A673 (cell line): ENCODE results near the gene PLAC1. TPM values are rescaled to one million over a fixed set of nuclear protein-coding genes. Genes with fewer than 3 reads are reported as not detected.

Experiments
- BruUV-seq: library from RNA; stranded (reverse); fragments of 400-500 nt; replicated peaks from 2 replicates; lab custom pipeline; 2021; lab: Mats Ljungman, UMichigan
- CTCF ChIA-PET: fragments of 300-600 bp; sonication (Branson Sonifier 250); formaldehyde crosslinking; loops from one replicate; lab custom pipeline; 2022; ENCODE audit warnings: antibody characterized with exemption; lab: Charles Lee
- POLR2A ChIA-PET: fragments of 300-600 bp; sonication (Branson Sonifier 250); formaldehyde crosslinking; loops from one replicate; lab custom pipeline; 2022; ENCODE audit warnings: antibody characterized with exemption; ENCODE audit not compliant: low non-redundant PET; lab: Charles Lee
- DNase-seq: peaks from one replicate; pipeline ENCODE4 v3.0.0-alpha.2; 2015; ENCODE audit warnings: low spot score
- H3K27ac ChIP-seq: fragments of 200-600 bp; sonication (generic); 2 replicates; pipeline ENCODE4 v1.5.1; 2016; ENCODE audit warnings: mixed run types, low read depth, mild to moderate bottlenecking, mixed read lengths, antibody characterized with exemption, low read length; ENCODE audit not compliant: poor library complexity, severe bottlenecking
- H3K27me3 ChIP-seq: fragments of 200-600 bp; sonication (generic); replicated peaks from 2 replicates; pipeline ENCODE4 v1.6.1; 2017; ENCODE audit warnings: mixed run types, low read depth, mild to moderate bottlenecking, mixed read lengths, antibody characterized with exemption, low read length; ENCODE audit not compliant: insufficient read depth, poor library complexity
- H3K36me3 ChIP-seq: fragments of 200-600 bp; sonication (generic); 2 replicates; pipeline ENCODE4 v1.6.1; 2016; ENCODE audit warnings: mixed run types, mild to moderate bottlenecking, mixed read lengths, antibody characterized with exemption, low read length; ENCODE audit not compliant: insufficient read depth, poor library complexity, severe bottlenecking
- H3K4me1 ChIP-seq: fragments of 200-600 bp; sonication (generic); 2 replicates; pipeline ENCODE4 v1.6.1; 2017; ENCODE audit warnings: mixed run types, mild to moderate bottlenecking, mixed read lengths, antibody characterized with exemption, low read length; ENCODE audit not compliant: insufficient read depth, poor library complexity, severe bottlenecking
- H3K4me3 ChIP-seq: fragments of 200-600 bp; sonication (generic); 2 replicates; pipeline ENCODE4 v1.5.1; 2016; ENCODE audit warnings: low read depth, mixed run types, mild to moderate bottlenecking, mixed read lengths, low read length; ENCODE audit not compliant: poor library complexity, severe bottlenecking
- H3K9me3 ChIP-seq: fragments of 200-600 bp; sonication (generic); 2 replicates; pipeline ENCODE4 v1.6.1; 2016; ENCODE audit warnings: mixed run types, low read depth, mild to moderate bottlenecking, mixed read lengths, antibody characterized with exemption, low read length; ENCODE audit not compliant: poor library complexity, severe bottlenecking
- CTCF ChIP-seq: fragments of 300-800, 200-600 bp; sonication (generic); conservative IDR thresholded peaks from 2 replicates; pipeline ENCODE4 v1.5.1; 2017; ENCODE audit warnings: low read depth, mild to moderate bottlenecking, antibody characterized with exemption, low read length, moderate library complexity, mixed read lengths
- EZH2 ChIP-seq: fragments of 200-600 bp; sonication (generic); IDR thresholded peaks from 2 replicates; pipeline ENCODE4 v1.6.1; 2017; ENCODE audit warnings: borderline replicate concordance, low read depth, mild to moderate bottlenecking, mixed read lengths, antibody characterized with exemption, low read length; ENCODE audit not compliant: poor library complexity, severe bottlenecking
- intact Hi-C: fragments of 100-400 bp; cut with micrococcal nuclease; formaldehyde crosslinking; loops from one replicate; pipeline ENCODE4 v1.10.0; 2022; ENCODE audit not compliant: unreplicated experiment
- total RNA-seq: library from RNA; stranded (reverse); gene quantifications from 2 replicates; pipeline ENCODE4 v1.2.3, GENCODE V29; 2021

PLAC1 gene
- total RNA-seq, 1 experiment from 2014 or later: 0.43 TPM

- Histone ChIP-seq H3K36me3 (no peaks in the 10 kb centered on the region), H3K4me1 (peaks cover 26% of the 10 kb centered on the region), H3K27me3 (no peaks in the 10 kb centered on the region), H3K27ac (no peak overlapping the region), H3K9me3 (no peaks in the 10 kb centered on the region), H3K4me3 (no peak overlapping the region)
- TF ChIP-seq CTCF (no peak), EZH2 (no peak)
- intact Hi-C loops: no loop called here
- POLR2A ChIA-PET: interaction anchor here (0.7 kb wide), 1 partner anchor 119 kb away, joined by 5 read pairs; no protein-coding TSS in a partner anchor
- DNase-seq: no peak
- CTCF ChIA-PET: no interaction called here
- BruUV-seq: no TSS peak
Measured at GRCh38 chrX:134541906-134542305, 116.4 kb downstream of the PLAC1 start.

DNA sequence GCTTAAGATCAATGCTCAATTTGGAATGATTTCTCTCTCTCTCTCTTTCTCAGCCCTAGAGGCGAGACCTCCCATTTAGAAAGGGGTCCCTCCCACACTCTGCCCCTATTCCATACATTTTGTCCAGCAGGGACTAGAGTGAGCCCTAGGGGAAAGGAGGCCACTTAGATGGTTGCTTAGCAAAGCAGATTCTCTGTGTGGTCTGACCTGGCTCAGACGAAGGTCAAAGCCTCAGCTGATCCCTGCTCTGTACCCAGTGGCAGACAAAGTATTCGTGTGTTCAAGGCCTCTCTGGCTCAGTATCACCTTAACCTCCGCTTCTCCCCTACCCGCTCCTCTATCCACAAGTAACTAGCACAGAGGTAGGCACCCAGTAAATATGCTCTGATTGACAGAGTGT lies 120.0 kb downstream of the PLAC1 start:
- H3K27me3 ChIP-seq: no peaks in the 10 kb centered on the region
- POLR2A ChIA-PET: no interaction called here
- CTCF ChIA-PET: interaction anchor here (0.6 kb wide), 1 partner anchor 226 kb away, joined by 7 read pairs; no protein-coding TSS in a partner anchor
- no peaks in the 10 kb centered on the region for H3K36me3 ChIP-seq
- TF ChIP-seq EZH2 (no peak), CTCF (no peak)
- no peak overlapping the region for H3K27ac ChIP-seq
- H3K4me3 ChIP-seq: no peak overlapping the region
- no peaks in the 10 kb centered on the region for H3K9me3 ChIP-seq
- no peak for DNase-seq
- BruUV-seq: no TSS peak
- intact Hi-C loops: no loop called here
- peaks cover 13% of the 10 kb centered on the region for H3K4me1 ChIP-seq

GRCh38 chrX:134537179-134537955 lies 120.9 kb downstream of the PLAC1 start:
- H3K9me3 ChIP-seq: no peaks in the 10 kb centered on the region
- no peak for TF ChIP-seq EZH2
- TF ChIP-seq CTCF: no peak
- BruUV-seq: no TSS peak
- DNase-seq: no peak
- H3K27me3 ChIP-seq: no peaks in the 10 kb centered on the region
- no peak overlapping the region for H3K27ac ChIP-seq
- CTCF ChIA-PET: no interaction called here
- POLR2A ChIA-PET: no interaction called here
- intact Hi-C loops: no loop called here
- no peaks in the 10 kb centered on the region for H3K36me3 ChIP-seq
- H3K4me1 ChIP-seq: peaks cover 4% of the 10 kb centered on the region
- H3K4me3 ChIP-seq: no peak overlapping the region
